D341Med (cell line): ENCODE results near the gene KCNK13.
"Not testable (repeated sequence)": the region's sequence is repeated elsewhere in the genome, so short reads cannot be mapped to it uniquely, and the experiment has no call there.

ENCODE experiments used
- DNase-seq: peaks from one replicate; pipeline ENCODE4 v3.0.0; 2012; ENCODE audit warnings: low spot score

Gene KCNK13

GRCh38 chr14:90193925-90194324 lies 132.1 kb downstream of the KCNK13 start:
- no peak for DNase-seq

- no peak for DNase-seq
Observed at GRCh38 chr14:90194706-90195105, 132.9 kb downstream of the KCNK13 start.

GRCh38 chr14:90198541-90199060 lies 136.8 kb downstream of the KCNK13 start:
- DNase-seq = no peak

- not testable (repeated sequence) for DNase-seq
Observed at GRCh38 chr14:90200546-90200945, 138.8 kb downstream of the KCNK13 start.

GRCh38 chr14:90201344-90201743 lies 139.6 kb downstream of the KCNK13 start:
- DNase-seq = no peak

DNA sequence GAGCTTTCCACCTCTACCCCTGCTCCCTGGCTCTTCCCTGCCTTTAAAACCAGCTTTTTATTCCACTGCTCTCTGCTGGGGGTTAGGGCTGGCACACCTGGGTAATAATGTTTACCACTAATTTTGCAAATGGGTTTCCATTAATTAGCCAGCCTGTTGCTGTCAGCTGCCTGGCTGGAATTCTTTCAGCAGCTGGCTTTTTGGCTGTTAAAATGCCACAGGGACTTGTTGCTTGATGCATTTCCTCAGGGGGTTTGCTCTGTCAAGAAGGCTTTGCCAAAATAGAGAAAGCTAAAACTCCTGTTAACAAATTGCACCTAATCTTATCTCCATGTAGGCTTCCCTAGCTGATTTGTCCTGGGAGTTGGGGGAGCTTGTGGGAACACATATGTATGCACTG lies 142.7 kb downstream of the KCNK13 start:
- DNase-seq = no peak

- no peak for DNase-seq
Observed at GRCh38 chr14:90213099-90213748, 151.4 kb downstream of the KCNK13 start.

DNA sequence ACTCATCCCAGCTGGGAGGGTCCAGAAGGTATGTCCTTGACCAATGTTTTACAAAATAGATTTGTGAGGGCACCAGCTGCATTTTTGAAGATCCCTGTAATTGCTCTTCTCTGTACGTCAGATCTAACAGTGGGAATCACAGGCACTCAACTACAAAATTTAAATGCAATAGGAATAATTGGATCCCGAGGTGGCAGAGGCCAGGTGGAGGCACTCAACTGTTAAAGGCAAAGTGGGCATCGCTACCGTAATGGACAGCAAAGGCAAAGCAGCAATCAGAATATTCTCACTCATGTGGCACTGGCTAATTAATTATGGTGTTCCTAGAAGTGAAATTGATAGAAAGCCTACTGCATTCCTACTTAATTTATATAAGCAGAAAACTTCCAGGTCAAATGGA lies 166.7 kb downstream of the KCNK13 start:
- no peak for DNase-seq

DNA sequence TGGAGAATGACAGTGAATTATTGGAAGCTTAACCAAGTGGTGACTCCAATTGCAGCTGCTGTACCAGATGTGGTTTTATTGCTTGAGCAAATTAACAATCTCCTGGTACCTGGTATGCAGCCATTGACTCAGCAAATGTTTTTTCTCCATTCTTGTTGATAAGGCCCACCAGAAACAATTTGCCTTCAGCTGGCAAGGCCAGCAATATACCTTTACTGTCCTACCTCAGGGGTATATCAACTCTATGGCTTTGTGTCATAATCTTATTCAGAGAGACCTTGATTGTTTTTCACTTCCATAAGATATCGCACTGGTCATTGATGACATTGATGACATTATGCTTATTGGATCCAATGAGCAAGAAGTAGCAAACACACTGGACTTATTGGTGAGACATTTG lies 168.1 kb downstream of the KCNK13 start:
- DNase-seq = not testable (repeated sequence)
